Prostate gland (tissue), 2 donors: ENCODE data around the gene SLC22A1.

Experiments
- CTCF ChIP-seq, 4 experiments: fragments of 200-600 bp in 2 of 4; fragments of 450-650 bp in 2 of 4; sonication (generic) in 2 of 4; IDR thresholded peaks; 1 replicate in 3 of 4; 2 replicates in 1 of 4; pipeline ENCODE4 v1.5.1; 2016 to 2019; ENCODE audit warnings: antibody characterized with exemption in 4 of 4, mild to moderate bottlenecking in 2 of 4, moderate library complexity in 2 of 4
- POLR2AphosphoS5 ChIP-seq: sonication (generic); formaldehyde crosslinking; IDR thresholded peaks from one replicate; pipeline ENCODE4 v1.6.1; 2017; ENCODE audit warnings: antibody characterized with exemption

- TF ChIP-seq POLR2AphosphoS5, result no peak
- TF ChIP-seq CTCF (IDR thresholded peaks at IDR 0.05), result no peak
These were observed 11.2 kb downstream of the SLC22A1 start for GRCh38 chr6:160132776-160133338.
